GM19467 (cell line): ENCODE data around the gene H2BW1.
"Not testable (repeated sequence)": the region's sequence is repeated elsewhere in the genome, so short reads cannot be mapped to it uniquely, and the experiment has no call there.

Source experiments
- ATAC-seq: cut with Tn5 transposase; IDR thresholded peaks from one replicate; pipeline ENCODE4 v1.9.1; 2021; ENCODE audit warnings: mild to moderate bottlenecking, moderate library complexity; ENCODE audit not compliant: unreplicated experiment

The H2BW1 gene

GRCh38 chrX:104013606-104014005 is at the start of gene H2BW1:
Gene H2BW1, minus strand, starts transcription at chrX:104013708. Its CDS starts 132 bp downstream, at chrX:104013576.
- no peak for ATAC-seq

GRCh38 chrX:104062636-104063035 is 49.1 kb upstream of the H2BW1 start:
- not testable (repeated sequence) for ATAC-seq

- ATAC-seq: not testable (repeated sequence)
Observed at GRCh38 chrX:104054956-104055355, 41.4 kb upstream of the H2BW1 start.

GRCh38 chrX:104047171-104047570 is 33.7 kb upstream of the H2BW1 start:
- ATAC-seq: no peak

- no peak for ATAC-seq
Observed at GRCh38 chrX:104045642-104046041, 32.1 kb upstream of the H2BW1 start.

- ATAC-seq: no peak
Observed at GRCh38 chrX:104041003-104041402, 27.5 kb upstream of the H2BW1 start.

GRCh38 chrX:104039689-104040505 is 26.4 kb upstream of the H2BW1 start, which contains the start of gene H2BW2:
Gene H2BW2, plus strand, starts transcription at chrX:104039956. Its CDS starts 39 bp downstream, at chrX:104039995.
- ATAC-seq: no peak

GRCh38 chrX:104018126-104018525 is 4.6 kb upstream of the H2BW1 start:
- ATAC-seq: no peak

- not testable (repeated sequence) for ATAC-seq
Observed at GRCh38 chrX:104015576-104015975, 2.1 kb upstream of the H2BW1 start.

GRCh38 chrX:104013158-104013557 is 350 bp downstream of the H2BW1 start:
- no peak for ATAC-seq

GRCh38 chrX:104008831-104009230 is 4.7 kb downstream of the H2BW1 start:
- ATAC-seq: no peak

- peak; percentile 86 for ATAC-seq
Observed at GRCh38 chrX:103999234-103999633, 14.3 kb downstream of the H2BW1 start.

GRCh38 chrX:103983508-103983907 is 30.0 kb downstream of the H2BW1 start:
- ATAC-seq: not testable (repeated sequence)

- not testable (repeated sequence) for ATAC-seq
Observed at GRCh38 chrX:103962411-103963278, 50.9 kb downstream of the H2BW1 start, which contains the start of gene TMSB15B. Gene TMSB15B, plus strand, starts transcription at chrX:103962627.
